Esophagus muscularis mucosa (tissue), 4 donors: ENCODE results near the gene NFYB.

Experiments
- CTCF ChIP-seq, 3 experiments: fragments of 200-600 bp in 2 of 3; fragments of 450-650 bp in 1 of 3; sonication (generic) in 2 of 3; IDR thresholded peaks; one replicate each; pipeline ENCODE4 v1.5.1; 2017 to 2019; ENCODE audit warnings: antibody characterized with exemption in 3 of 3, mild to moderate bottlenecking in 2 of 3, moderate library complexity in 1 of 3
- EP300 ChIP-seq: sonication (generic); formaldehyde crosslinking; IDR thresholded peaks from one replicate; pipeline ENCODE4 v1.6.1; 2017; ENCODE audit warnings: antibody characterized with exemption
- POLR2A ChIP-seq: fragments of 450-650 bp; IDR thresholded peaks from one replicate; pipeline ENCODE4 v1.6.1; 2017; ENCODE audit warnings: antibody characterized with exemption, moderate library complexity, mild to moderate bottlenecking, low read depth

GRCh38 chr12:104168596-104168995 is 30.6 kb upstream of the NFYB start:
- TF ChIP-seq POLR2A (no peak), CTCF (IDR thresholded peaks at IDR 0.05) (no peak), EP300 (no peak)
